Adrenal gland (tissue), 12 donors: ENCODE measurements around the gene CFAP210. TPM values are rescaled to one million over a fixed set of nuclear protein-coding genes. Genes with fewer than 3 reads are reported as not detected.

Experiments
- DNase-seq, 7 donors: peaks; one replicate each; pipeline ENCODE4 v3.0.0-alpha.2; 2019 to 2020
- H3K27ac ChIP-seq, 5 donors: fragments of 200-600 bp; sonication (generic) in 4 of 5; 1 replicate in 3 of 5; 2 replicates in 2 of 5; pipeline versions ENCODE4 v1.5.1 to v1.8.0; 2016 to 2020; ENCODE audit warnings: mild to moderate bottlenecking in 1 of 5
- H3K27me3 ChIP-seq: fragments of 200-600 bp; 2 replicates; pipeline ENCODE4 v1.8.0; 2021
- H3K36me3 ChIP-seq, 2 donors: fragments of 200-600 bp; replicated peaks in 1 of 2; 1 replicate in 1 of 2; 2 replicates in 1 of 2; pipeline versions ENCODE4 v1.5.1 to v1.8.0; 2018 to 2022
- H3K4me1 ChIP-seq, 2 donors: fragments of 200-600 bp; replicated peaks in 1 of 2; 1 replicate in 1 of 2; 2 replicates in 1 of 2; pipeline versions ENCODE4 v1.5.1 to v1.8.0; 2018 to 2021
- H3K4me3 ChIP-seq, 4 donors: fragments of 200-600 bp; sonication (generic) in 3 of 4; one replicate each; pipeline ENCODE4 v1.5.1; 2016 to 2018
- H3K9me3 ChIP-seq, 3 donors: fragments of 200-600 bp; sonication (generic) in 1 of 3; replicated peaks in 1 of 3; 1 replicate in 2 of 3; 2 replicates in 1 of 3; pipeline versions ENCODE4 v1.5.1 to v1.8.0; 2016 to 2021
- CTCF ChIP-seq, 6 experiments: fragments of 450-650 bp in 4 of 6; fragments of 200-600 bp in 2 of 6; sonication (generic) in 1 of 6; IDR thresholded peaks; 1 replicate in 5 of 6; 2 replicates in 1 of 6; pipeline versions ENCODE4 v1.5.1 to v1.8.0; 2016 to 2021; ENCODE audit warnings: antibody characterized with exemption in 6 of 6, mild to moderate bottlenecking in 2 of 6, moderate library complexity in 1 of 6
- POLR2A ChIP-seq, 2 donors: fragments of 450-650 bp; IDR thresholded peaks; one replicate each; pipeline ENCODE4 v1.6.1; 2017; ENCODE audit warnings: antibody characterized with exemption in 2 of 2, mild to moderate bottlenecking in 2 of 2, moderate library complexity in 1 of 2
- WGBS, 4 donors: extraction: QIAGEN DNeasy Blood & Tissue Kit in 2 of 4; methylation state at CpG; one replicate each; pipeline versions ENCODE4 v1.1.5 to v1.1.7; 2013 to 2017; 5-methylcytosine and 5-hydroxymethylcytosine counted together
- intact Hi-C, 2 donors: fragments of 100-400 bp; cut with DNase I; formaldehyde crosslinking; loops; one replicate each; pipeline versions ENCODE4 v1.14.1 to v1.15.0; 2022 to 2023
- polyA plus RNA-seq, 3 donors: library from polyadenylated mRNA; stranded (reverse); fragments of 200-250 nt in 2 of 3; fragments of 350-450 nt in 1 of 3; fragmentation: Illumina TruSeq in 1 of 3; extraction: RNeasy Lipid Tissue Mini Kit (QIAGEN cat#74804) in 1 of 3; gene quantifications; one replicate each; pipeline ENCODE4 v1.2.3, GENCODE V29; 2013 to 2014
- total RNA-seq, 9 donors: library from RNA; depleted of rRNA in 4 of 9; stranded (reverse); fragments of >200 nt in 4 of 9; fragments of 120-200 nt in 1 of 9; fragmentation: NEBNext Ultra II Directional in 1 of 9; extraction: Animal tissue kit (Norgen Biotek cat#: 25700) in 1 of 9; gene quantifications; one replicate each; pipeline versions ENCODE4 v1.1.0 to v1.2.4, GENCODE V29; 2013 to 2023
- donor health status: healthy with polysubstance abuse.
- donor health status: Bipolar disorder and iron deficiency.
- donor health status: DM: yes; HTN: yes; CAD: no.
- donor health status: DM: no; HTN: no; CAD: no.
- donor health status: DM: no; HTN: no; CAD: no.
- donor health status: DM: yes; HTN: yes; CAD: no.

Gene CFAP210
- total and polyA plus RNA-seq, 12 donors = 0.07 to 0.39 (median 0.32) TPM; not detected in 9

GRCh38 chr2:169637620-169638019, 56.6 kb downstream of the CFAP210 start:
- no peaks in the 10 kb centered on the region for H3K4me1 ChIP-seq
- H3K4me3 ChIP-seq = no peak overlapping the region
- 93 to 99% (median 98%) methylated on average over 3 of the region's 3 CpGs for WGBS, 4 donors
- no peaks in the 10 kb centered on the region for H3K27me3 ChIP-seq
- peaks cover 0 to 59% of the 10 kb centered on the region in 2 donors for H3K36me3 ChIP-seq
- TF ChIP-seq POLR2A (IDR thresholded peaks at IDR 0.05) (no peak), CTCF (IDR thresholded peaks at IDR 0.05) (no peak)
- H3K27ac ChIP-seq = no peak overlapping the region
- intact Hi-C loops = no loop called here
- no peak for DNase-seq
- no peaks in the 10 kb centered on the region for H3K9me3 ChIP-seq

GRCh38 chr2:169636440-169637097, 57.6 kb downstream of the CFAP210 start:
- no peaks in the 10 kb centered on the region for H3K9me3 ChIP-seq
- TF ChIP-seq CTCF (IDR thresholded peaks at IDR 0.05) (no peak), POLR2A (IDR thresholded peaks at IDR 0.05) (no peak)
- WGBS, 4 donors = 94 to 99% (median 97%) methylated on average over 8 of the region's 8 CpGs
- no peaks in the 10 kb centered on the region for H3K4me1 ChIP-seq
- intact Hi-C loops = no loop called here
- H3K4me3 ChIP-seq = no peak overlapping the region
- no peak for DNase-seq
- no peaks in the 10 kb centered on the region for H3K27me3 ChIP-seq
- H3K27ac ChIP-seq = no peak overlapping the region
- peaks cover 0 to 70% of the 10 kb centered on the region in 2 donors for H3K36me3 ChIP-seq

- peaks cover 0 to under 1% of the 10 kb centered on the region in 2 donors for H3K36me3 ChIP-seq
- H3K27me3 ChIP-seq = no peaks in the 10 kb centered on the region
- TF ChIP-seq POLR2A (IDR thresholded peaks at IDR 0.05) = no peak
- no peak for TF ChIP-seq CTCF (IDR thresholded peaks at IDR 0.05)
- 92 to 97% (median 93%) methylated on average over 3 of the region's 3 CpGs for WGBS, 4 donors
- H3K27ac ChIP-seq = no peak overlapping the region
- no peaks in the 10 kb centered on the region for H3K9me3 ChIP-seq
- intact Hi-C loops = no loop called here
- no peak overlapping the region for H3K4me3 ChIP-seq
- no peak for DNase-seq
- H3K4me1 ChIP-seq = peaks cover 9 to 10% of the 10 kb centered on the region in 2 donors
Observed at GRCh38 chr2:169625781-169626180, 68.4 kb downstream of the CFAP210 start.

- intact Hi-C loops = no loop called here
- H3K36me3 ChIP-seq = no peaks in the 10 kb centered on the region
- H3K4me1 ChIP-seq = peaks cover 0 to 10% of the 10 kb centered on the region in 2 donors
- TF ChIP-seq CTCF (IDR thresholded peaks at IDR 0.05) (no peak), POLR2A (IDR thresholded peaks at IDR 0.05) (no peak)
- DNase-seq = no peak
- no peak overlapping the region for H3K4me3 ChIP-seq
- H3K9me3 ChIP-seq = no peaks in the 10 kb centered on the region
- H3K27me3 ChIP-seq = no peaks in the 10 kb centered on the region
- 66 to 90% (median 84%) methylated on average over 4 of the region's 4 CpGs for WGBS, 4 donors
- no peak overlapping the region for H3K27ac ChIP-seq
Observed at GRCh38 chr2:169623235-169623634, 71.0 kb downstream of the CFAP210 start.
